Mesothelial cell of epicardium (in vitro differentiated cells): Measurements from ENCODE around the gene FMO1. TPM values are rescaled to one million over a fixed set of nuclear protein-coding genes. Genes with fewer than 3 reads are reported as not detected.

Source experiments
- DNase-seq, 2 experiments: peaks; one replicate each; pipeline ENCODE4 v3.0.0; 2021; ENCODE audit warnings: low spot score in 2 of 2; ENCODE audit not compliant: unreplicated experiment in 2 of 2
- H3K27ac Mint-ChIP-seq: 2 replicates; pipeline ENCODE4 v1.8.0; 2021; ENCODE audit warnings: mixed read lengths
- H3K27me3 Mint-ChIP-seq: 2 replicates; pipeline ENCODE4 v1.8.0; 2021; ENCODE audit warnings: low read depth, mixed read lengths
- H3K36me3 Mint-ChIP-seq: 2 replicates; pipeline ENCODE4 v1.8.0; 2021; ENCODE audit warnings: mixed read lengths
- H3K4me1 Mint-ChIP-seq: 2 replicates; pipeline ENCODE4 v1.8.0; 2021; ENCODE audit warnings: mixed read lengths
- H3K4me3 Mint-ChIP-seq: 2 replicates; pipeline ENCODE4 v1.8.0; 2021; ENCODE audit warnings: mild to moderate bottlenecking, moderate library complexity, mixed read lengths
- H3K9me3 Mint-ChIP-seq: 2 replicates; pipeline ENCODE4 v1.8.0; 2021; ENCODE audit warnings: mixed read lengths
- CTCF ChIP-seq: fragments of 200-600 bp; sonication (generic); IDR thresholded peaks from one replicate; pipeline ENCODE4 v1.5.0; 2021; ENCODE audit warnings: antibody characterized with exemption; ENCODE audit not compliant: unreplicated experiment
- total RNA-seq: library from RNA; stranded (reverse); gene quantifications from 3 replicates; pipeline ENCODE4 v1.2.1, GENCODE V29; 2021

Gene FMO1
- total RNA-seq, 1 donor from 2014 or later: not detected

DNA sequence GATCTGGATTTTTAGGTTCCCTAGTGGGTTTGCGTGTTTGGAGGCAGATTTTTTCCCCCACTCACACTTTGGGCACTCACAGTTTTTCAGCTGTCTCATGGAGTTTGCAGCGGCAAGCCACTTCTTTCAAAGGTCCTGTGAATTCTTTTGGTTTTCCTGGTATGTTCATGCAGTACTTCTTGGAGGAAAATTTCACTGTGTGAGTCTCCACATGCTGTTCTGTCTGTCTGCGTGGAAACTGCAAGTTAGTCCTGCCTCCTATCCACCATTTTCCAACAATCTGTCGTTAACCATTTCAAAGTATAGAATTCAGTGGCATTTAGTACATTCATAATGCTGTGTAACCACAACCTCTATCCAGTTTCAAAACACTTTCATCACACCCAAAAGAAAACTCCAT lies 793 bp upstream of the FMO1 start:
- TF ChIP-seq CTCF: no peak
- no peak for DNase-seq
- Mint-ChIP-seq H3K4me1 (peaks cover 7% of the 10 kb centered on the region), H3K27me3 (peaks cover 55% of the 10 kb centered on the region), H3K36me3 (no peaks in the 10 kb centered on the region), H3K4me3 (no peak overlapping the region), H3K9me3 (no peaks in the 10 kb centered on the region), H3K27ac (no peak overlapping the region)

DNA sequence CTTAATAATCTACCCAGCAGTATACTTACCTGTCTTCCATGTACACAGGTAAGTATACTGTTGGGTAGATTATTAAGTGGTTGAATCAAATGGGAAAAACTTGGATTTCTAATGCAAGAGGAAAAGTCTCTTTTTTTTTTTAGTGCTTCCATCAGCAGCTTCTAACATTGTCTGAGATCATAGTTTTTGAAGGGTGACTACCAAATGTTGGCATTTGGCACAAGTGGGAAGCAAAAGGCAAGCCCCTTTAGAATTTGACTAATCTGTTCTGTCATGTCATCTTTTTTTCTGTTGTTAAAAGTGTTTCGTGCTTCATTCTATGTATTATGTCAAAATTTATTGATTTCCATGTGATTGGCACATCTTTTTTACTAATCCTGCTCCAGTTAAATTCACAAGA lies 547 bp downstream of the FMO1 start:
- Mint-ChIP-seq H3K4me3 (no peak overlapping the region), H3K4me1 (peaks cover 7% of the 10 kb centered on the region), H3K27me3 (peaks cover 57% of the 10 kb centered on the region), H3K9me3 (no peaks in the 10 kb centered on the region), H3K36me3 (no peaks in the 10 kb centered on the region), H3K27ac (no peak overlapping the region)
- TF ChIP-seq CTCF: no peak
- DNase-seq: no peak

DNA sequence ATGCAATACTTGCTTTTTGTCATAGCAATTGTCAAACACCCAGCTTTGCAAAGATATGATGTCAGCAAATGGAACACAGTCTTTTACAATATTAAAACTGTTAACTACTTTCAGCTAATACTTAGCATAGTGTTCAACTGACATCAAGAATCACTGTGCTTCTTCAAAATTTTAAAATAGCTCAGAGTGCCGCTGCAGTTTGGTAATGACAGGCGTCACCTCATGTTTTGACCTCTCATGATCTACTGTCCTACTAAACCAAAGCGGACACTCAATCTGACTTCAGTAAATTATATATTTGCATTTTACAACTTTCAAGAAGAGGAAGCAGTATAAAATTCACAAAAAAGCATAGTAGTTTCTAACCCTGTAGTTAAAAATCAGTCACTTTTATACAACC lies 2.0 kb downstream of the FMO1 start:
- Mint-ChIP-seq H3K4me1 (peaks cover 7% of the 10 kb centered on the region), H3K4me3 (no peak overlapping the region), H3K36me3 (no peaks in the 10 kb centered on the region), H3K27me3 (peaks cover 52% of the 10 kb centered on the region), H3K27ac (no peak overlapping the region), H3K9me3 (no peaks in the 10 kb centered on the region)
- no peak for DNase-seq
- TF ChIP-seq CTCF: no peak

DNA sequence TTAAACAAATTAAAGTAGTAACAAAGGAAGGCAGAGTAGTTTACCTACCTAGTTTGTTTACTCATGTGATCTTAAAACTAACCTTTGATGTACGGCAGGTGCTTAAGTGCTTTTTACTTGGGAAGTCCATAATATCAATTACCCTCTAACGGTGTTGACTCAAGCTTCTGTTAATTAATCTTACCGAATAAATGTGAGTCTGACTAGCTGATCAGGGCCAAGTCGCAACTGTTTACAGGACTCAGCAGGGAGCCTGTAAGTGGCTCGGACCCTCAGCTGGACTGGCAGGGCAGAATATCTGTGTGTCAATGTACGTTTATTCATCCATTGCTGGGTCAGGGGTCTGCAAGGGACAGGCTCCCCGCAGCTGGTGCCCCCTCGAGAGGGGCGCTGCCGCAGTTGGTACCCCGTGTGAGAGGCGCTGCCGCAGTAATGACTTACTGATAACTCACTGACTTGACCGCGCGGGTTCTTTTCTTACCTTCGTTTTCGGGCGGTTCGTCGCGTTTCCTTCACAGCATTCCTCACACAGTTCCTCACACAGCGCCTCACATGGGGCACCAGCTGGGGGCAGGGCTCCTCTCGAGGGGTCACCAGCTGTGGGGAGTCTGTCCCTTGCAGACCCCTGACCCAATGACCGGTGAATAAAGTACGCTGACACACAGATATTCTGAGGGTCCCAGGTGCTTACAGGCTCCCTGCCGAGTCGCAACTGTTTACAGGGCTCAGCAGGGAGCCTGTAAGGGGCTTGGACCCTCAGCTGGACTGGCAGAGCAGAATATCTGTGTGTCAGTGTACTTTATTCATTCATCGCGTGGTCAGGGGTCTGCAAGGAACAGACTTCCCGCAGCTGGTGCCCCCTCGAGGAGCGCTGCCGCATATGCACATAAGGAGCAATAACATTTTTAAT lies 3.0 kb downstream of the FMO1 start:
- no peaks in the 10 kb centered on the region for H3K36me3 Mint-ChIP-seq
- TF ChIP-seq CTCF: peak; percentile 62
- H3K4me3 Mint-ChIP-seq: peak overlapping the region; percentile 87
- no peaks in the 10 kb centered on the region for H3K9me3 Mint-ChIP-seq
- DNase-seq: peak in 1 of 2 experiments; percentile 64
- H3K4me1 Mint-ChIP-seq: peaks cover 7% of the 10 kb centered on the region
- H3K27ac Mint-ChIP-seq: no peak overlapping the region
- H3K27me3 Mint-ChIP-seq: peaks cover 52% of the 10 kb centered on the region

GRCh38 chr1:171251952-171252300 lies 3.6 kb downstream of the FMO1 start:
- H3K27ac Mint-ChIP-seq: no peak overlapping the region
- no peaks in the 10 kb centered on the region for H3K9me3 Mint-ChIP-seq
- H3K36me3 Mint-ChIP-seq: no peaks in the 10 kb centered on the region
- H3K4me3 Mint-ChIP-seq: peak overlapping the region; percentile 87
- H3K4me1 Mint-ChIP-seq: peaks cover 7% of the 10 kb centered on the region
- no peak for DNase-seq
- TF ChIP-seq CTCF: no peak
- H3K27me3 Mint-ChIP-seq: peaks cover 51% of the 10 kb centered on the region
